Ishikawa (cell line): Measurements from ENCODE around the gene BIRC7.

Source experiments
- CEBPB ChIP-seq: IDR thresholded peaks from 2 replicates; pipeline ENCODE4 v1.6.1; 2012
- CREB1 ChIP-seq: IDR thresholded peaks from 2 replicates; pipeline ENCODE4 v1.6.1; 2012; ENCODE audit warnings: low read depth
- EP300 ChIP-seq: IDR thresholded peaks from 2 replicates; pipeline ENCODE4 v1.6.1; 2012; ENCODE audit warnings: borderline replicate concordance
- NFIC ChIP-seq: IDR thresholded peaks from 2 replicates; pipeline ENCODE4 v1.6.1; 2012
- RAD21 ChIP-seq: IDR thresholded peaks from 2 replicates; pipeline ENCODE4 v1.6.1; 2012; ENCODE audit warnings: low read depth
- TAF1 ChIP-seq: IDR thresholded peaks from 2 replicates; pipeline ENCODE4 v1.6.1; 2012; ENCODE audit warnings: low read depth, mild to moderate bottlenecking
- TCF12 ChIP-seq: IDR thresholded peaks from 2 replicates; pipeline ENCODE4 v1.6.1; 2012; ENCODE audit warnings: low read depth
- YY1 ChIP-seq: IDR thresholded peaks from 2 replicates; pipeline ENCODE4 v1.6.1; 2012; ENCODE audit warnings: low read depth
- TF ChIP-seq, protein P1 (sequence below): IDR thresholded peaks from 2 replicates; pipeline ENCODE4 v1.6.1; 2012
- TF ChIP-seq, protein P2 (sequence below): IDR thresholded peaks from 2 replicates; pipeline ENCODE4 v1.6.1; 2012
- TF ChIP-seq, protein P3 (sequence below): IDR thresholded peaks from 2 replicates; pipeline ENCODE4 v1.6.1; 2012; ENCODE audit warnings: low read depth, mild to moderate bottlenecking

DNA sequence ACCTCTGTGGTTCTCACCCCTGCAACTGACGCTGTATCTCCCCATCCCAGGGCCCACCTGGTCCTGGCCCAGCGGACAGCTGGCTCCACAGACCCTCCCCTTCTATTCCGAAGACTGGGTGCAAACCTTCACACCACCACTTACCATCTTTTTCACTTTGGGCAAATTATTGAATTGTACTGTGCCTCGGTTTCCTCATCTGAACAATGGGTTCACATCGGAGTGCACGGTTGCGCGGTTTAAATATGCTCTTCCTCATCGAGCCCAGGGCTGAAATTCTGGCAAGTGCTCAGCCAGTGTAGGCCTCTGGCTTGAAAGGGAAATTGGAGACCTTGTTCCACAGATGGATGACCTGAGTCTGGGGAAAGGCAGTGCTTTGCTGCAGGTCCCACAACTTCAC lies 34.0 kb downstream of the BIRC7 start:
- no peak for TF ChIP-seq NFIC
- TF ChIP-seq RAD21: no peak
- TF ChIP-seq, protein P1, sequence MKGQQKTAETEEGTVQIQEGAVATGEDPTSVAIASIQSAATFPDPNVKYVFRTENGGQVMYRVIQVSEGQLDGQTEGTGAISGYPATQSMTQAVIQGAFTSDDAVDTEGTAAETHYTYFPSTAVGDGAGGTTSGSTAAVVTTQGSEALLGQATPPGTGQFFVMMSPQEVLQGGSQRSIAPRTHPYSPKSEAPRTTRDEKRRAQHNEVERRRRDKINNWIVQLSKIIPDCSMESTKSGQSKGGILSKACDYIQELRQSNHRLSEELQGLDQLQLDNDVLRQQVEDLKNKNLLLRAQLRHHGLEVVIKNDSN: no peak
- no peak for TF ChIP-seq CREB1
- no peak for TF ChIP-seq CEBPB
- TF ChIP-seq, protein P2, sequence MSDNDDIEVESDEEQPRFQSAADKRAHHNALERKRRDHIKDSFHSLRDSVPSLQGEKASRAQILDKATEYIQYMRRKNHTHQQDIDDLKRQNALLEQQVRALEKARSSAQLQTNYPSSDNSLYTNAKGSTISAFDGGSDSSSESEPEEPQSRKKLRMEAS: no peak
- TF ChIP-seq YY1: no peak
- no peak for TF ChIP-seq EP300
- no peak for TF ChIP-seq TAF1
- TF ChIP-seq, protein P3, sequence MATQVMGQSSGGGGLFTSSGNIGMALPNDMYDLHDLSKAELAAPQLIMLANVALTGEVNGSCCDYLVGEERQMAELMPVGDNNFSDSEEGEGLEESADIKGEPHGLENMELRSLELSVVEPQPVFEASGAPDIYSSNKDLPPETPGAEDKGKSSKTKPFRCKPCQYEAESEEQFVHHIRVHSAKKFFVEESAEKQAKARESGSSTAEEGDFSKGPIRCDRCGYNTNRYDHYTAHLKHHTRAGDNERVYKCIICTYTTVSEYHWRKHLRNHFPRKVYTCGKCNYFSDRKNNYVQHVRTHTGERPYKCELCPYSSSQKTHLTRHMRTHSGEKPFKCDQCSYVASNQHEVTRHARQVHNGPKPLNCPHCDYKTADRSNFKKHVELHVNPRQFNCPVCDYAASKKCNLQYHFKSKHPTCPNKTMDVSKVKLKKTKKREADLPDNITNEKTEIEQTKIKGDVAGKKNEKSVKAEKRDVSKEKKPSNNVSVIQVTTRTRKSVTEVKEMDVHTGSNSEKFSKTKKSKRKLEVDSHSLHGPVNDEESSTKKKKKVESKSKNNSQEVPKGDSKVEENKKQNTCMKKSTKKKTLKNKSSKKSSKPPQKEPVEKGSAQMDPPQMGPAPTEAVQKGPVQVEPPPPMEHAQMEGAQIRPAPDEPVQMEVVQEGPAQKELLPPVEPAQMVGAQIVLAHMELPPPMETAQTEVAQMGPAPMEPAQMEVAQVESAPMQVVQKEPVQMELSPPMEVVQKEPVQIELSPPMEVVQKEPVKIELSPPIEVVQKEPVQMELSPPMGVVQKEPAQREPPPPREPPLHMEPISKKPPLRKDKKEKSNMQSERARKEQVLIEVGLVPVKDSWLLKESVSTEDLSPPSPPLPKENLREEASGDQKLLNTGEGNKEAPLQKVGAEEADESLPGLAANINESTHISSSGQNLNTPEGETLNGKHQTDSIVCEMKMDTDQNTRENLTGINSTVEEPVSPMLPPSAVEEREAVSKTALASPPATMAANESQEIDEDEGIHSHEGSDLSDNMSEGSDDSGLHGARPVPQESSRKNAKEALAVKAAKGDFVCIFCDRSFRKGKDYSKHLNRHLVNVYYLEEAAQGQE: no peak
- no peak for TF ChIP-seq TCF12
